WTC11 (cell line): Measurements from ENCODE around the gene RAPGEF5. TPM values are rescaled to one million over a fixed set of nuclear protein-coding genes. Genes with fewer than 3 reads are reported as not detected.

ENCODE experiments used
- ATAC-seq: fragments of 200-7000 bp; cut with Tn5 transposase; 2 replicates; pipeline ENCODE4 v1.10.0; 2021; ENCODE audit warnings: mild to moderate bottlenecking, moderate library complexity
- CTCF ChIA-PET: fragments of 300-600 bp; sonication (Branson Sonifier 250); formaldehyde crosslinking; loops from one replicate; lab custom pipeline; 2021; ENCODE audit warnings: antibody characterized with exemption; lab: Charles Lee
- POLR2A ChIA-PET: fragments of 350-600 bp; sonication (Branson Sonifier 250); formaldehyde crosslinking; loops from one replicate; lab custom pipeline; 2021; ENCODE audit warnings: antibody characterized with exemption; lab: Charles Lee
- DNase-seq: peaks from one replicate; pipeline ENCODE4 v3.0.0; 2021; ENCODE audit warnings: low spot score
- H3K27ac Mint-ChIP-seq: 2 replicates; pipeline ENCODE4 v1.8.0; 2021; ENCODE audit warnings: mixed read lengths
- H3K27me3 Mint-ChIP-seq: 2 replicates; pipeline ENCODE4 v1.8.0; 2021; ENCODE audit warnings: low read depth, mild to moderate bottlenecking, moderate library complexity, mixed read lengths
- H3K36me3 Mint-ChIP-seq: 2 replicates; pipeline ENCODE4 v1.8.0; 2021; ENCODE audit warnings: mixed read lengths
- H3K4me1 Mint-ChIP-seq: 2 replicates; pipeline ENCODE4 v1.8.0; 2022; ENCODE audit warnings: mixed read lengths
- H3K4me3 Mint-ChIP-seq: 2 replicates; pipeline ENCODE4 v1.8.0; 2021; ENCODE audit warnings: mild to moderate bottlenecking, moderate library complexity, mixed read lengths
- H3K9me3 Mint-ChIP-seq: 2 replicates; pipeline ENCODE4 v1.8.0; 2021; ENCODE audit warnings: mixed read lengths
- CREB1 ChIP-seq: sonication (generic); formaldehyde crosslinking; IDR thresholded peaks from 2 replicates; pipeline ENCODE4 v1.8.0; 2023; ENCODE audit warnings: mild to moderate bottlenecking, missing genetic modification reagents
- CREM ChIP-seq: sonication (generic); formaldehyde crosslinking; IDR thresholded peaks from 2 replicates; pipeline ENCODE4 v1.8.1; 2022; ENCODE audit warnings: mild to moderate bottlenecking, missing genetic modification reagents, moderate library complexity
- EMX1 ChIP-seq: fragments of 250-450 bp; sonication (Bioruptor Pico); IDR thresholded peaks from 2 replicates; pipeline ENCODE4 v1.8.0; 2021; ENCODE audit warnings: mild to moderate bottlenecking
- ESRRA ChIP-seq: sonication (generic); formaldehyde crosslinking; IDR thresholded peaks from 2 replicates; pipeline ENCODE4 v1.8.1; 2022; ENCODE audit warnings: mild to moderate bottlenecking, missing genetic modification reagents, borderline replicate concordance
- NFATC4 ChIP-seq: fragments of 250-450 bp; sonication (Bioruptor Pico); IDR thresholded peaks from 2 replicates; pipeline ENCODE4 v1.9.0; 2021; ENCODE audit warnings: mild to moderate bottlenecking
- NFE2L1 ChIP-seq: sonication (generic); formaldehyde crosslinking; IDR thresholded peaks from 2 replicates; pipeline ENCODE4 v1.8.1; 2023; ENCODE audit warnings: missing genetic modification reagents
- NR3C1 ChIP-seq: sonication (generic); formaldehyde crosslinking; conservative IDR thresholded peaks from 2 replicates; pipeline ENCODE4 v1.8.1; 2023; ENCODE audit warnings: low read depth, mild to moderate bottlenecking, missing genetic modification reagents
- TEAD4 ChIP-seq: sonication (generic); formaldehyde crosslinking; IDR thresholded peaks from 2 replicates; pipeline ENCODE4 v1.8.0; 2022; ENCODE audit warnings: mild to moderate bottlenecking, missing genetic modification reagents
- ZNF121 ChIP-seq: sonication (generic); formaldehyde crosslinking; IDR thresholded peaks from 2 replicates; pipeline ENCODE4 v1.8.0; 2023; ENCODE audit warnings: missing genetic modification reagents
- ZNF263 ChIP-seq: sonication (generic); formaldehyde crosslinking; IDR thresholded peaks from 2 replicates; pipeline ENCODE4 v1.8.1; 2022; ENCODE audit warnings: low read depth, mild to moderate bottlenecking, moderate library complexity, missing genetic modification reagents
- ZNF317 ChIP-seq: sonication (generic); formaldehyde crosslinking; IDR thresholded peaks from 2 replicates; pipeline ENCODE4 v1.8.1; 2023; ENCODE audit warnings: low read depth, mild to moderate bottlenecking, moderate library complexity, missing genetic modification reagents, borderline replicate concordance
- ZNF671 ChIP-seq: fragments of 250-450 bp; sonication (Bioruptor Pico); IDR thresholded peaks from 2 replicates; pipeline ENCODE4 v1.8.0; 2021; ENCODE audit warnings: mild to moderate bottlenecking
- total RNA-seq: library from RNA; stranded (reverse); gene quantifications from 3 replicates; pipeline ENCODE4 v1.2.3, GENCODE V29; 2021
- TF ChIP-seq, protein P1 (sequence below): sonication (generic); formaldehyde crosslinking; IDR thresholded peaks from 2 replicates; pipeline ENCODE4 v1.8.1; 2023; ENCODE audit warnings: mild to moderate bottlenecking, missing genetic modification reagents, moderate library complexity
- TF ChIP-seq, protein P2 (sequence below): sonication (generic); formaldehyde crosslinking; IDR thresholded peaks from 2 replicates; pipeline ENCODE4 v1.8.0; 2022; ENCODE audit warnings: mild to moderate bottlenecking, missing genetic modification reagents
- TF ChIP-seq, protein P3 (sequence below): fragments of 250-450 bp; sonication (Bioruptor Pico); conservative IDR thresholded peaks from 2 replicates; pipeline ENCODE4 v1.9.0; 2021; ENCODE audit warnings: mild to moderate bottlenecking
- TF ChIP-seq, protein P4 (sequence below): fragments of 200-600 bp; IDR thresholded peaks from 2 replicates; pipeline ENCODE4 v1.8.0; 2022; ENCODE audit warnings: antibody characterized with exemption
- TF ChIP-seq, protein P5 (sequence below): fragments of 250-450 bp; sonication (Bioruptor Pico); IDR thresholded peaks from 2 replicates; pipeline ENCODE4 v1.9.0; 2021; ENCODE audit warnings: mild to moderate bottlenecking
- TF ChIP-seq, protein P6 (sequence below): sonication (generic); formaldehyde crosslinking; IDR thresholded peaks from 2 replicates; pipeline ENCODE4 v1.8.1; 2022; ENCODE audit warnings: low read depth, missing genetic modification reagents, borderline replicate concordance

The RAPGEF5 gene
- total RNA-seq, 1 experiment from 2014 or later = 12.3 TPM

DNA sequence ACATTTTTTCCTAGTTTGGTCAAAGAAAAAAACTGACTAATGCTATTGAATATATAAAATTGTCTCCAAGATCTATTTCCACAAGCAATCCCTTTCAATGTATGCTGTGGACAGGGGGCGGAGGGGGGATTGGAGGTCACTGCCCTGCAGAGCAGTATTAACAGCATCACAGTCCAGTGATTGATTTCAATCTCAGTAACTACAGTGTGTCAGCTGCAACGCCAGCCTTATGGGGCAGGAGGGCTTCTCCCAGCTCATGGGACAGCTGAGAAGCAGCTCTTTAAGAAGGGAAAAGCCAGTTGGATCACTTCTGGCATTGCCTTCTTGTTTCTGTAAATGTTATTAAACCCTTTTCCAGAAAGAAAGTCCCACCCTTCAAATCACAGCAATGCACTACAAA lies 65.0 kb downstream of the RAPGEF5 start:
- DNase-seq (no peak), ATAC-seq (no peak)
- H3K36me3 Mint-ChIP-seq = peaks cover 21% of the 10 kb centered on the region
- H3K27me3 Mint-ChIP-seq = no peaks in the 10 kb centered on the region
- ChIA-PET POLR2A (no interaction called here), CTCF (interaction anchor here (1.4 kb wide), 1 partner anchor 11 kb away, joined by 4 read pairs; no protein-coding TSS in a partner anchor)
- TF ChIP-seq NR3C1 (CRISPR knock-in tag) (no peak), EMX1 (no peak), CREM (CRISPR knock-in tag) (no peak), ESRRA (no peak), NFE2L1 (CRISPR knock-in tag) (no peak), TEAD4 (CRISPR knock-in tag) (no peak)
- TF ChIP-seq, protein P1, sequence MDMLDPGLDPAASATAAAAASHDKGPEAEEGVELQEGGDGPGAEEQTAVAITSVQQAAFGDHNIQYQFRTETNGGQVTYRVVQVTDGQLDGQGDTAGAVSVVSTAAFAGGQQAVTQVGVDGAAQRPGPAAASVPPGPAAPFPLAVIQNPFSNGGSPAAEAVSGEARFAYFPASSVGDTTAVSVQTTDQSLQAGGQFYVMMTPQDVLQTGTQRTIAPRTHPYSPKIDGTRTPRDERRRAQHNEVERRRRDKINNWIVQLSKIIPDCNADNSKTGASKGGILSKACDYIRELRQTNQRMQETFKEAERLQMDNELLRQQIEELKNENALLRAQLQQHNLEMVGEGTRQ = no peak
- TF ChIP-seq, protein P2, sequence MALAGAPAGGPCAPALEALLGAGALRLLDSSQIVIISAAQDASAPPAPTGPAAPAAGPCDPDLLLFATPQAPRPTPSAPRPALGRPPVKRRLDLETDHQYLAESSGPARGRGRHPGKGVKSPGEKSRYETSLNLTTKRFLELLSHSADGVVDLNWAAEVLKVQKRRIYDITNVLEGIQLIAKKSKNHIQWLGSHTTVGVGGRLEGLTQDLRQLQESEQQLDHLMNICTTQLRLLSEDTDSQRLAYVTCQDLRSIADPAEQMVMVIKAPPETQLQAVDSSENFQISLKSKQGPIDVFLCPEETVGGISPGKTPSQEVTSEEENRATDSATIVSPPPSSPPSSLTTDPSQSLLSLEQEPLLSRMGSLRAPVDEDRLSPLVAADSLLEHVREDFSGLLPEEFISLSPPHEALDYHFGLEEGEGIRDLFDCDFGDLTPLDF = no peak
- peaks cover 9% of the 10 kb centered on the region for H3K9me3 Mint-ChIP-seq
- H3K27ac Mint-ChIP-seq = no peak overlapping the region
- H3K4me1 Mint-ChIP-seq = peaks cover 3% of the 10 kb centered on the region; the same call in 1 of the 2 replicates
- H3K4me3 Mint-ChIP-seq = no peak overlapping the region

- peaks cover 9% of the 10 kb centered on the region for H3K9me3 Mint-ChIP-seq
- ChIA-PET POLR2A (no interaction called here), CTCF (no interaction called here)
- peaks cover 21% of the 10 kb centered on the region for H3K36me3 Mint-ChIP-seq
- ATAC-seq (no peak), DNase-seq (no peak)
- H3K4me3 Mint-ChIP-seq = no peak overlapping the region
- no peaks in the 10 kb centered on the region for H3K27me3 Mint-ChIP-seq
- TF ChIP-seq CREB1 (CRISPR knock-in tag) = no peak
- no peak for TF ChIP-seq ZNF263
- TF ChIP-seq ZNF671 (CRISPR knock-in tag) = no peak
- TF ChIP-seq, protein P3, sequence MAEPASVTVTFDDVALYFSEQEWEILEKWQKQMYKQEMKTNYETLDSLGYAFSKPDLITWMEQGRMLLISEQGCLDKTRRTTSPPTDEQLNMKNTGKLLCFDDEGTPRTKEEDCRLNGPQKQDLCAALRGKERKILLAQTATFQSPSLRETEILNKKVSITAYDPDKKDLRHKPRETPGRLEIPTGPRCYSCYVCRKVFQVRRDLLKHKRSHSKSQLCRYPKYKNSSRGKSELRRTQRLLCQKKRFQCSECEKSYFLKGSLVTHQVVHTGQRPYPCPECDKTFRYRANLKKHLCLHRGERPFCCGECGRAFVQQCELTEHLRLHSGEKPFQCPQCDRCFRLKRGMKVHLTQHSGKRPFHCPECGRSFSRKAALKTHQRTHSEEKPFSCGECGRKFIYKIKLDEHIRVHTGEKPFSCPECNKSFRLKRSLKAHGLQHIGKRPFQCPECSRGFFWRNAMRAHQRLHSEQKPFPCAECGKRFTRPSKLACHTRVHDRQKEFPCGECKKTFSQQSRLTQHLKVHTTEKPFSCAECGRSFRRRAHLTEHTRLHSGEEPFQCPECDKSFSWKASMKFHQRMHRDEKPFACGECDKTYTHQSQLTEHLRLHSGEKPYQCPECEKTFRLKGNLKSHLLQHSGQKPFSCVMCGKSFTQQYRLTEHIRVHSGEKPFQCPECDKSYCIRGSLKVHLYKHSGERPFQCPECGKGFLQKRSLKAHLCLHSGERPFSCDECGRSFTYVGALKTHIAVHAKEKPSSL (CRISPR knock-in tag) = no peak
- TF ChIP-seq, protein P4, sequence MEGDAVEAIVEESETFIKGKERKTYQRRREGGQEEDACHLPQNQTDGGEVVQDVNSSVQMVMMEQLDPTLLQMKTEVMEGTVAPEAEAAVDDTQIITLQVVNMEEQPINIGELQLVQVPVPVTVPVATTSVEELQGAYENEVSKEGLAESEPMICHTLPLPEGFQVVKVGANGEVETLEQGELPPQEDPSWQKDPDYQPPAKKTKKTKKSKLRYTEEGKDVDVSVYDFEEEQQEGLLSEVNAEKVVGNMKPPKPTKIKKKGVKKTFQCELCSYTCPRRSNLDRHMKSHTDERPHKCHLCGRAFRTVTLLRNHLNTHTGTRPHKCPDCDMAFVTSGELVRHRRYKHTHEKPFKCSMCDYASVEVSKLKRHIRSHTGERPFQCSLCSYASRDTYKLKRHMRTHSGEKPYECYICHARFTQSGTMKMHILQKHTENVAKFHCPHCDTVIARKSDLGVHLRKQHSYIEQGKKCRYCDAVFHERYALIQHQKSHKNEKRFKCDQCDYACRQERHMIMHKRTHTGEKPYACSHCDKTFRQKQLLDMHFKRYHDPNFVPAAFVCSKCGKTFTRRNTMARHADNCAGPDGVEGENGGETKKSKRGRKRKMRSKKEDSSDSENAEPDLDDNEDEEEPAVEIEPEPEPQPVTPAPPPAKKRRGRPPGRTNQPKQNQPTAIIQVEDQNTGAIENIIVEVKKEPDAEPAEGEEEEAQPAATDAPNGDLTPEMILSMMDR = no peak
- no peak for TF ChIP-seq NR3C1 (CRISPR knock-in tag)
- no peak for TF ChIP-seq NFATC4 (CRISPR knock-in tag)
- TF ChIP-seq, protein P5, sequence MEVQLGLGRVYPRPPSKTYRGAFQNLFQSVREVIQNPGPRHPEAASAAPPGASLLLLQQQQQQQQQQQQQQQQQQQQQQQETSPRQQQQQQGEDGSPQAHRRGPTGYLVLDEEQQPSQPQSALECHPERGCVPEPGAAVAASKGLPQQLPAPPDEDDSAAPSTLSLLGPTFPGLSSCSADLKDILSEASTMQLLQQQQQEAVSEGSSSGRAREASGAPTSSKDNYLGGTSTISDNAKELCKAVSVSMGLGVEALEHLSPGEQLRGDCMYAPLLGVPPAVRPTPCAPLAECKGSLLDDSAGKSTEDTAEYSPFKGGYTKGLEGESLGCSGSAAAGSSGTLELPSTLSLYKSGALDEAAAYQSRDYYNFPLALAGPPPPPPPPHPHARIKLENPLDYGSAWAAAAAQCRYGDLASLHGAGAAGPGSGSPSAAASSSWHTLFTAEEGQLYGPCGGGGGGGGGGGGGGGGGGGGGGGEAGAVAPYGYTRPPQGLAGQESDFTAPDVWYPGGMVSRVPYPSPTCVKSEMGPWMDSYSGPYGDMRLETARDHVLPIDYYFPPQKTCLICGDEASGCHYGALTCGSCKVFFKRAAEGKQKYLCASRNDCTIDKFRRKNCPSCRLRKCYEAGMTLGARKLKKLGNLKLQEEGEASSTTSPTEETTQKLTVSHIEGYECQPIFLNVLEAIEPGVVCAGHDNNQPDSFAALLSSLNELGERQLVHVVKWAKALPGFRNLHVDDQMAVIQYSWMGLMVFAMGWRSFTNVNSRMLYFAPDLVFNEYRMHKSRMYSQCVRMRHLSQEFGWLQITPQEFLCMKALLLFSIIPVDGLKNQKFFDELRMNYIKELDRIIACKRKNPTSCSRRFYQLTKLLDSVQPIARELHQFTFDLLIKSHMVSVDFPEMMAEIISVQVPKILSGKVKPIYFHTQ (CRISPR knock-in tag) = no peak
- no peak for TF ChIP-seq ZNF317 (CRISPR knock-in tag)
- TF ChIP-seq ZNF121 (CRISPR knock-in tag) = no peak
- TF ChIP-seq, protein P6, sequence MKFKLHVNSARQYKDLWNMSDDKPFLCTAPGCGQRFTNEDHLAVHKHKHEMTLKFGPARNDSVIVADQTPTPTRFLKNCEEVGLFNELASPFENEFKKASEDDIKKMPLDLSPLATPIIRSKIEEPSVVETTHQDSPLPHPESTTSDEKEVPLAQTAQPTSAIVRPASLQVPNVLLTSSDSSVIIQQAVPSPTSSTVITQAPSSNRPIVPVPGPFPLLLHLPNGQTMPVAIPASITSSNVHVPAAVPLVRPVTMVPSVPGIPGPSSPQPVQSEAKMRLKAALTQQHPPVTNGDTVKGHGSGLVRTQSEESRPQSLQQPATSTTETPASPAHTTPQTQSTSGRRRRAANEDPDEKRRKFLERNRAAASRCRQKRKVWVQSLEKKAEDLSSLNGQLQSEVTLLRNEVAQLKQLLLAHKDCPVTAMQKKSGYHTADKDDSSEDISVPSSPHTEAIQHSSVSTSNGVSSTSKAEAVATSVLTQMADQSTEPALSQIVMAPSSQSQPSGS = no peak
- no peak overlapping the region for H3K27ac Mint-ChIP-seq
- 0 out of 2 replicates have a peak, but pooled peaks cover 3% of the 10 kb centered on the region for H3K4me1 Mint-ChIP-seq
Observed at GRCh38 chr7:22288202-22288601, 68.8 kb downstream of the RAPGEF5 start.
